HG02981 (cell line): ENCODE measurements around the gene USP24.
"Not testable (repeated sequence)": the region's sequence is repeated elsewhere in the genome, so short reads cannot be mapped to it uniquely, and the experiment has no call there.

Source experiments
- ATAC-seq: cut with Tn5 transposase; IDR thresholded peaks from one replicate; pipeline ENCODE4 v1.9.1; 2021; ENCODE audit warnings: mild to moderate bottlenecking, moderate library complexity; ENCODE audit not compliant: unreplicated experiment

USP24 gene

DNA sequence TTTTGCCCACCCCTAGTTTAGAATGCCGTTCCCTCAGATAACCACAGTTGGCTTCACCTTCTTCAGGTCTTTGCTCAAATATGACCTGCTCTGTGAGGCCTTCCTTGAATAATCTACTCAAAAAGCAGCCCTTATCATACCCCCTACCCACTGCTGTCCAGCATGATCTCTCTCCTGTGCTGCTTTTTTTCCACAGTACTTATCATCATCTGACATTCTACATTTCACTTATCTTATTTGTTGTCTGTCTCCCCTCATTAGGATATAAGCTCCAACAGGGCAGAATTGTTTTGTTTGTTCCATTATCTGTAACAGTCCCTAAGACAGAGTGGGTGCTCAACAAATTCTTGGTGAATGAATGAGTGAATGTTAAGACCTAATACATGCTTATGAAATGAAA, 18.1 kb downstream of the USP24 start:
- ATAC-seq: no peak

DNA sequence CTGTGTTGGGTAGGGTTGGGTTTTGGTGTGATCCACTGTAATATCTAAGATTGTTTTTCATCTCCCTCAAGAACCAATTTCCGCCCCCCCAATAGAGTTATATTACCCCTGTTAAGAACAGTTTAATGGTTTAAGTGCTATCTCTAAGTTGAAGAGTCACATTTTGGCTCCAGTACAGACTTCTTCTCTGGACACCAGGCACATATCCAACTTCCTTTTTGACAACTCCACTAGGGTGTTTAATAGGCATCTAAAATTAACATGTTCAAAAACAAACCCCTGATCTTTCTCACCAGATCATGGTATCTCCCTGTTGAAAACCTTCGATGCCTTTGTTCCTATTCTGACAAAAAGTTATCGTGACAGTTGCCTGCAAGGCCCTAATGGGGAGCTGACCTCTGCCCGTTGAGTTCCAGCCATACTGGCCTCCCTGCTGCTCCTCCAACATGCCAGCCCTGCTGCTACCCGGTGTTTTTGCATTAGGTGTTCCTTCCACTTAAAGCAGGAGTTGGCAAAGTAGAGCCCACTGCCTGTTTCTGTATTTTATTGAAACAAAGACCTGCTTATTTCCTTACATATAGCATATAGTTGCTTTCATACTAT, 18.6 kb downstream of the USP24 start:
- ATAC-seq: no peak

DNA sequence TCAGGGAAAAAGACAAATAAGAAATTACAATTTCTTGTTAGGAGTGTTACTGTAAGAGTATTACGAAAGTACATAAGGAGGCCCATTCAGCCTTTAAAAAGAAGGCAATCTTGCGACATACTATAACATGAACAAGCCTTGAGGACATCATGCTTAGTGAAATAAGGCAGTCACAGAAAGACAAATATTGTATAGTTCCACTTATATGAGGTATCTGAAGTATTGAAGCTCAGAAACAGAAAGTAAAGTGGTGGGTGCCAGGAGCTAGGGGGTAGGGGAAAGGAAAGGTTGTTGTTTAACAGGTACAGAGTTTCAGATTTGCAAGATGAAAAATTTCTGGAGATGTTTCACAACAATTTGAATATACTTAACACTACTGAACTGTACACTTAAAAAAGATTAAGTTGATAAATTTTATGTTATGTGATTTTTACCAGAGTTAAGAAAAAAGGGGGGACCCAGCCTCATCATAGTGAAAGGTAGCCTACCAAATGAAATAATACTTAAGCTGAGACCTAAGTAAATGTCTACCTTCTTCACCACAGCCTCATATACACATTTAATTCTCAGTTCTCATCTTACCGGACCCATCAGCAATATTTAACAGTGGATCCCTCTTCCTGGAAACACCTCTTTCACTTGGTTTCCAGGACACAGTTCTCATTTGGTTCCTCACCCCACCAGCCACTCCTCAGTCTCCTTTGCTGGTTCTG, 19.5 kb downstream of the USP24 start:
- peak; percentile 74 for ATAC-seq

DNA sequence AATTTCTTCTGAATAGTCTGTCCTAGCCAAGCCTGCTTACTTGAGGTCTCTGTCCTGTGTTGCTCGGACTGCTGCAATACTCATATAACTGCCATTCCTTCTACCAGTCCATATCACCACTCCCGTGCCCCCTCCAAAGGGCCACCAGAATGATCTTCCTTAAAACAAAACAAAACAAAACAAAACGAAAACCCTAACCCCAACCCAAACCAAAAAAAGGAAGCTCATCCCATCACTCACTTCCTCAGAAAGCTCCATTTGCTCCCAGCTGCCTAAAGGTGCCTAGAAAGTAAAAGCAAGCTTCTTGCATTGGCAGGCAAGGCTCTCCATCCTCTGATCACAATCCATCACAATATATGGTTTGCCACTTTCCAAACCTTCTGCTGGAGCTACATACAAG, 20.3 kb downstream of the USP24 start:
- ATAC-seq: no peak

DNA sequence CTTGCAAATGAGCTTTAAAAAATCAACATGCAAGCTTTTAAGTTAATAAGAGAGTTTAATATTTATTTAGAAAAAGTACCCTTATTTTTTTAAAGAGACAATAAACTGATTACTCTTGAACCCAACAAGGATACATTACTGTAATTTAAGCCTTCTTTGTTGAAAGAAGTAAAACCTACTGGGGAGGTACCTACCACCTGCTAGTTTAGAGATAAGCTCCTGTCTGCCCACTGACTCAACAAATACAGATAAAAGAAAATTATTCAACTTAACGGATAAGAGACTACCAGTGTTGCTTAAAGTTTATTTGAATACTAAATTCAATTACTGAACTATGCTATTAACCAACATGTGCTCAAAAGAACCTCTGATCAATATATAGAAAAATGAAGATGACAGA, 23.1 kb downstream of the USP24 start:
- ATAC-seq: no peak

DNA sequence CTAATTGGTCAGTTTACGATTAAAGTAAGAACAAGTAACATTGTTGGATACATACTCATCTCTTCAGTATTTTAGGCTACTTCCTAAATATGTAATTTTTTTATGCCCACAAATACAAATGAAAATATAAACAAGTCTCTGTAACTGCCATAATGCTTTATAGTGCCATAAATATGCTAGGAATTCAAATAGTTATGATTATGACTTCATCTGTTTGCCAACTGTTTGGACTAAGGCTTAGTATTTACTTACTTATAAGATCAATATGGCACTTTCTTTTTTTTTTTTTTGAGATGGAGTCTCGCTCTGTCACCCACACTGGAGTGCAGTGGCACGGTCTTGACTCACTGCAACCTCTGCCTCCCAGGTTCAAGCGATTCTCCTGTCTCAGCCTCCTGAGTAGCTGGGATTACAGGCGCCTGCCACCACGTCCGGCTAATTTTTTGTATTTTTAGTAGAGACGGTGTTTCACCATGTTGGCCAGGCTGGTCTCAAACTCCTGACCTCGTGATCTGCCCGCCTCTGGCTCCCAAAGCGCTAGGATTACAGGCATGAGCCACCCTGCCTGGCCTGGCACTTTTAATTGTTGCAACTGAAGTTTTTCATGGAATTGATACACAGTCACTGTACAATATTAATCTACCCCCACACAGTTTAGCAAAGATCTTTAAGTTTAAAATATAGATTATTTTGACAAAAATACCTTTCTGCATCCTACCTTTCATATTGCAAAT, 23.8 kb downstream of the USP24 start:
- not testable (repeated sequence) for ATAC-seq

DNA sequence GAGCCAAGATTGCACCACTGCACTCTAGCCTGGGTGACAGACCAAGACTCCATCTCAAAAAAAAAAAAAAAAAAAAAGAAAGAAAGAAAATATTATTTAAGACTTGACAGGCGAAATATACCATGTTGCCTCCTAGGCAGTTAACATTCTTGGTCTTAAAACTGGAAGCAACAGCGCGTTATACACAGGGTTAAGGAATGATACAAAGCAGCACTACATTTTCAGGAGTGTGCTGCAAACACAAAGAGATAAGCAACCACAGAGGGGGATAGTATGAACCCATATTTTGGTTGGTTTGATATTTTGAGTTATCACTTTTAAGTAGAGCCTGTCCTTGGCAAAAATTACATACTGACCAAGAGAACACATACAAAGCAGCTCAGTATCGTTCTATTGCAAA, 25.1 kb downstream of the USP24 start:
- ATAC-seq: no peak

DNA sequence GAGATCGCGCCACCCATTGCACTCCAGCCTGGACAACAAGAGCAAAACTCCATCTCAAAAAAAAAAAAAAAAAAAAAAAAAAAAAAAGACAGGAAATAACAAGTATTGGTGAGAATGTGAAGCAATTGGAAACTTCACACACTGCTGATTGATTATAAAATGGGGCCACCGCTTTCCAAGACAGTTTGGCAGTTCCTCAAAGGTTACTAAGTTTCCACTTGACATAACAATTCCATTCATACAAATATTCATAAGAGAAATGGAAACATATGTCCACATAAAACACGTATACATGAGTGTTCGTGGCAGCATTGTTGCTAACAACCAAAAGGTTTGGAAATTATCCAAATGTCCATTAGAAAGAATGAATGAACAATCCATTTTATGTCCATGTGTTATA, 26.3 kb downstream of the USP24 start:
- ATAC-seq: no peak

DNA sequence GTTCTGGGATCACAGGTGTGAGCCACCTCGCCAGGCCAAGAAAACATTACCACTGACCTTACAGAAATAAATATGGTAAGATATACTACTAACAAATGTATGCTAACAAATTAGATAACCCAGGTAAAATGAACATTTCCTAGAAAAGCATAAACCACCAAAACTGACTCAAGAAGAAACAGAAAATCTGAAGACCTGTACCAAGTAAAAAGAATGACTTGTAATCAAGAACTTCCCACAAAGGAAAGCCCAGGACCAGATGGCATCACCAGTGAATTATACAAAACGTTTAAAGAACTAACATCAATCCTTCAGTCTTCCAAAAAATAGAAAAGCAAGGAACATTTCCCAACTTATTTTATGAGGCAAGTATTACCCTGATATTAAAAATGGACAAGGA, 29.3 kb downstream of the USP24 start:
- ATAC-seq: no peak

DNA sequence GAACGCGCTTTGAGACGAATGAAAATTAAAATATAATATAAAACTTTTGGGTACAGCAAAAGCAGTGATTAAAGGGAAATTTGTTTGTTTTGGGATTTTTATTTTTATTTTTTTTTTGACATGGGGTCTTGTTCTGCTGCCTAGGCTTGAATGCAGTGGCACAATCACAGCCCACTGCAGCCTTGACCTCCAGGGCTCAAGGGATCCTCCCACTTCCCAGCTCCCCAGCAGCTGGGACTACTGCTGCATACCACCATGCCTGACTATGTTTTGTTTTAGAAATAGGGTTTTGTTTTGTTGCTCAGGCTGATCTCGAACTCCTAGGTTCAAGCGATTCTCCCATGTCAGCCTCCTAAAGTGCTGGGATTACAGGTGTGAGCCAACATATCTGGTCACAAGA, 30.3 kb downstream of the USP24 start:
- no peak for ATAC-seq

DNA sequence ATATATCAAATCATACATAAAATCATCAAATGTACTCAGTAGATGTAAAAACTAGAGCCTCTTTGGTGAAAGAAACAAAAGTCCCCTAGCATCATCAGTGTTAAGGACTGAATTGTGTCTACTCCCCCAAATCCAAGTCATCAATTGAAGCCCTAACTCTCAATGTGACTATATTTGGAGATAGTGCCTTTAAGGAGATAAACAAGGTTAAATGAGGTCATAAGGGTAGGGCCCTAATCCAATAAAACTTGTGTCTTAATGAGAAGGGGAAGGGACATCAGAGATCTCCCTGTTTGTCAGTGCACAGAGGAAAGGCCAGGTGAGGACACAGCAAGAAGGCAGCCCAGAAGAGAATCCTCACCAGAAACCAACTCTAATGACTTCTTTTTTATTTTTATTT, 33.5 kb downstream of the USP24 start:
- no peak for ATAC-seq

DNA sequence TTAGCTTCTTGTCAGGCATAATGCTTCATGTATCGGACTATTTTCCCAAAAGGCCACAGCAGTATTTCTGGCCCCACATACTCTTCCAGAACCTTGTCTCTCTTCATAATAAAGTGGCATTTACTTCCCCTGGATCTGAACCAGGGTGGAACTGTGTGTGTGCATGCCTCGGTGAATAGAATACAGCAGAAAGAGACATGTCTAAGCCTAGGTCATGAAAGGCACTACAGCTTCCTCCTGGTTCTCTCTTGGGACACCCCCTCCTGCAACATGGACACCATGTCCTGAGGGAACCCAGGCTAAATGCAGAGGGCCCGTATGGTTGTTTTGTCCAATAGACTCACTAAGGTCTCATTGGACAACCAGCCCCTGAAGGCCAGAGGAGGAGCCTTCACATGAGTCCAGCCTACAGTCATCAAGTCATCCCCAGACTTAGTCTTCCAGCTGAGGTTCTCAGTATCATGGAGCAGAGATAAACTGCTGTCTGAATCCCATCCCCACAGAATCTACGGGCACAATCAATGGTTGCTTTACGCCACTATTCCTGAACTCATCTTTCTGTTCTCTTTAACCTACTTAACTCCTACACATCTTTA, 35.0 kb downstream of the USP24 start:
- no peak for ATAC-seq

DNA sequence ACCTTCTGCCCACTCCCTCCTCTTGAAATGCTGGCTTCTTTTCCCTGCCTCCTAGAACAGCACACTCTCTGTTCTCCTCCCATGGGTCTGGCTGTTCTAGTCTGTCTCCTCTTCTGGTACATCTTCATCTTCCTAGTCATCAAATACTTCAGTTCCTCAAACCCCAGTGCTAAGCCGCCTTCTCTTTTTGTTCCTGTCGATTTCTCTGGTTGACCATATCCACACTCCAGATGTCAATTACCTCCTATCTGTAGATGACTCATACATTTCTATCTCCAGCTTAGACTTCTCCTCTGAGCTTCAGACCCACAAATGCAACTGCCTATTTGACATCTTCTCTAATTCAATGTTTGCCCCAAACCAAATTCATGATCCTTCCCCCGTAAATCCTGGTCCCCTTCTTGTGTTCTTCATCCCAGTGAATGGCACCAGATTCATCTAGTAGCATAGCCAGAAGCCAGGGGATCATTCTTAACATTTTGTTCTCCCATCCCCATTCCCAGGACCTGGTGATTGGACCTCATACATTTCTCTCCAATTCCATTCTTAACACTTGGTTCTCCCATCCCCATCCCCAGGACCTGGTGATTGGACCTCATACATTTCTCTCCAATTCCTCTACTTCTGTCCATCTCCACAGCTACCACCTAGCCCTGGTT, 35.9 kb downstream of the USP24 start:
- no peak for ATAC-seq

DNA sequence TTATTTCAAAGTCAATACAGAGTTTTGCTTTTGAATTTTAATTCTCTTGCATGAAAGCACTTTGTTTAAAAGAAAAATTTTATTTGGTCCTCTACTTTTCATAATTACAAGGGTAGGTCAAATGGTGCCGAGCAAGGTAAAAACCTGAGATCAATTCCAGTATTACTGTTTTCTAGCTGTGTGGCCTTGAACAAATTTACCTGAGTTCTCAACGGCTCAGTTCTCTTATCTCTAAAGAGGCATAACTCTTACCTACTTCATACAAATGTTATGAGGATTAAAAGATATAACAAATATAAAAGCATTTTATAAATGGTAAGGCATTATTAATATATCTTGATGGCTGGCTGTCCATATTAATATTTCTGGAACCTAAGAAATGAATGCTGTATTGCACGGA, 42.5 kb downstream of the USP24 start:
- ATAC-seq: no peak

DNA sequence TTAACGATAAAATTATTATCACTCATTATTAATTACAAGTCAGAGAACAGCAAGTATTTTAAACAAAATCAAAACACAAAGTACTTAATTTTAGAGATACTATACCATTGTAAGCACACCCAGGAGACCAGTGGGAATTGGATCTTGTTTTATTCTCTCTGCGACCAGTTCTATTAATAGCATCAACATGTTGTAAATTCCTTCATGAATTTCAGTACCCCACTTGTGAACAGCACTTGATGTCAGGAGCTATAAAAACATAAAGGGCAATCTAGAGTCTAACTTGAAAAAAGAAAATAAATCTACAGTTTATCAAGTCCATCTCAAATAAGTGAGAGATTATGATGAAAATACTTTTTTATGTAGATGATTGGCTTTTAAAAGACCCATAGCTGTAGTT, 42.9 kb downstream of the USP24 start:
- ATAC-seq: no peak

DNA sequence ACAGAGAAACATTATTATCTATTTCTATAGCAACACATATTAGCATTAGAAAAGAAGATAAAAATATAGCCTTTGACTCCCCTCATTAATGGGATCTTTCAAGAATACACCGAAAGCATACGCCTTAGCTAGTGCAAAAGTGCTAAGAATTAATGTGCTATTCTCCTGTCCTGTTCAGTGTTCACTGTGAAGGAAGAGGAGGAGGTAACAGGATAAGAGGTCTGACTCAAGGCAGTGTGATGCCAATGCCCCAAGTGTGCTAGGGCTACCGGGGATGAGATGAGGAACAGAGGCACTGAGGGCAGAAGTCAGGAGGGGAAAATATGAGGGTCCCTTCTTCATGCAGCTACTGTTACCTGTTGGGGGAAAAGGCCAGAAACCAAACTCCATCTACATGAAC, 43.5 kb downstream of the USP24 start:
- no peak for ATAC-seq

DNA sequence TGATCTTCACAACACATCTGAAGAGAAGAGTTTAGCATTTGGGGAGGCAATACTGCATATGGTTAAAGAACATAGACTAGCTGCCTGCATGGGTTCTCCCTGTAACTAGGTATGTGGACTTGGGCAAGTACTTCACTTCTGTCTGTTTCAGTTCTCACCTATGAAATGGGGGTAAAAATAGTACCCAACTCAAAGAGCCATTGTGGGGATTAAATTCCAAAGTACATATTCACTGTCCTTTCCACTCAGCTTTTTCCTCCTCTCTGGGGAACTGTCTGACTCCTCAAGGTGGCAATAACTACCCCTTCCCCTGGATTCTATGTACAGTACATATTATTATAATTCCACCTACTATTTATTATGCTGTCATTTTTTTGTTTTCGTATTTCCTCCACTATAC, 44.7 kb downstream of the USP24 start:
- no peak for ATAC-seq

DNA sequence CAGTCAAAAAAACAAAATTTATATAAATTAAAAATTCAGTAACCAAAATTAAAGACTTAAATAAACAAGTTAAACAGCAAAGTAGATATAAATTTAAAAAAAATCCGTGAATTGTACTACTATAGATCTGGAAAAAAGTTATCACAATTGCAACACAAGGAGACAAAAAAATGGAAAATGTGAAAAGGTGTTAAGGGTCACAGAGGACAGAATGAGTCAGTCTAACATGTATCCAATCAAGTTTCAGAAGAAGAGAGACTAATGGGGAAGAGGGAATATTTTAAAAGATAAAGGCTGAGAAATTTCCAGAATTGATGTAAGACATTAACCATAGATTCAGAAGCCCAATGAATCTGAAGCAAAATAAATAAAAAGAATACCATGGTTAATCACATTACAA, 46.0 kb downstream of the USP24 start:
- no peak for ATAC-seq

DNA sequence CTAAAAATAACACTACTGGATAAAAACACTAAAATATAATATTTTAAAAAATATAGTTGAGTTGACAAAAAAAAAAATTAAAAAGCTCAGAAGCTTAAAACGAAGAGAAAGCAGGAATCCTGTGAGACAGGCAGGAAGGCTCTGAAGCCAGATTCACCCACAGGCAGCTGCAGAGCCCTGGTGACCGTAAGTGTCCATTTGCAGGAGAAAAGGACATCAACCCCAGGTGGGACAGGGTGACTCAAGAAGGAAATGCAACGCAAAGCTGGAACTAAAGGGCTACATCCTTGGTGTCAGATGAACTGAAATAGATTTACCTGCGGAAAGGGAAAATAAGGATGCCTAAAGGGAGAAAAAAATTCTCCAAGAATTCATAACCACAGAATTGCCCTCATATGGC, 46.8 kb downstream of the USP24 start:
- no peak for ATAC-seq

DNA sequence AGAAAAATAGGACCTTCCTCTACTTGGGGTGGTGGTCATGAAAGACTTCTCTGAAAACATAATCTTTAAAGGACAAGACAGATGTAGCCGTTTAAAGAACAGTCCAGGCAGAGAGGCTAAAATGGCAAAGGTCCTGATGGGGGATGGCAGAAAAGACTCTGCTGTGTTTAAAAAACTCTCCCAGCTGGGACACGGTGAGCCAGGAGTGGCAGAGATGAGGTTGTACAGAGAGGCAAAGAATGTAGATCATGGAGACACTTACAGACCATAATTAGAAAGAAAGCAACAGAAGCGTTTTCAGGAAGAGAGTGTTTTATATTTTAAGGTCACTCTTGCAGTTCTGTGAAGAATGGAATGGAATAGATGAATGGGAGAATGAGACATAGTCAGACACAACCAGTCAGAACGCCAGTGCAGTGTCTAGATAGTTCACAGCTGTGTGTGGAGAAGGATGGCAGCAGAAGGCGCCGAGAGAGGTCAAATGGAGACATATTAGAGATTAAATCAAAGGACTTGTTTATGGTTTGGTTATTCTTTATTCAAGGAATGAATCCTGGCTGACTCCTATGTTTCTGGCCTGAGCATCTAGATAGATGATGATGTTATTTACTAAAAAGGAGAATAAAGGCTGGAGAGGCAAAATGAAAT, 47.8 kb downstream of the USP24 start:
- ATAC-seq: no peak

DNA sequence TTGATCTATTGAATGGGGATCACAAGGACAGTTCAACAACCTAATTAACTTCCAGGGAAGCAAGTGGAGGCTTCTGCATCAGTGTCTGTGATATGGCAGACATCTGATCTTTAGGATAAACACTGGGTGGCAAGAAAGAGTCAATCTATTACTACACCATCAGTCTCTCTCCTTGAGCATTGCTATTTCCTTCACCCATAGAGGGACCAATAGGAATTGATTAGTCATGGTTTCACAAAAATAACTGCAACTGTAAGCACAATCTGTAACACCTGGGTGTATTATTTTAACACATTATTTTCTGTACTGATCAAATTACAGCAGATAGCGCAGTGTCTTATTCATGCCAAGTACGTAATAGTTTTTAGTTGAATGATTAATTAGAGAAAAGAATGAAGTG, 50.3 kb downstream of the USP24 start:
- ATAC-seq: no peak
